ENCODE data around the gene GPD1.
A peak's percentile ranks its signal among the peaks of the same experiment; 100 is the strongest.

The GPD1 gene

DNA sequence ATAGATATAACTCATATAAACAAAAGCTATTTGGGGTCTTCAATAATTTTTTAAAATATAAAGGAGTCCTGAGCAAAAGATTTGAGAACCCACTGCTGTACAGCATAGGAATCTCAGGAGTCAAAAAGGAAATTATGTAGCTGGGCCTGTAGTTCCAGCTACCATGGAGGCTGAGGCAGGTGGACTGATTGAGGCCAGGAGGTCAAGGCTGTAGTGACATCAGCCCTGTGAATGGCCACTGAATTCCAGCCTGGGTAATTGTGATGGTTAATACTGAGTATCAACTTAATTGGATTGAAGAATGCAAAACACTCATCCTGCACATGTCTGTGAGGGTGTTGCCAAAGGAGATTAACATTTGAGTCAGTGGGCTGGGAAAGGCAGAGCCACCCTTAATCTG lies 52.8 kb downstream of the GPD1 start:
- no peak for DNase-seq (ENCODE audit: low read depth in 2 of 2)
- TF ChIP-seq, protein P1, sequence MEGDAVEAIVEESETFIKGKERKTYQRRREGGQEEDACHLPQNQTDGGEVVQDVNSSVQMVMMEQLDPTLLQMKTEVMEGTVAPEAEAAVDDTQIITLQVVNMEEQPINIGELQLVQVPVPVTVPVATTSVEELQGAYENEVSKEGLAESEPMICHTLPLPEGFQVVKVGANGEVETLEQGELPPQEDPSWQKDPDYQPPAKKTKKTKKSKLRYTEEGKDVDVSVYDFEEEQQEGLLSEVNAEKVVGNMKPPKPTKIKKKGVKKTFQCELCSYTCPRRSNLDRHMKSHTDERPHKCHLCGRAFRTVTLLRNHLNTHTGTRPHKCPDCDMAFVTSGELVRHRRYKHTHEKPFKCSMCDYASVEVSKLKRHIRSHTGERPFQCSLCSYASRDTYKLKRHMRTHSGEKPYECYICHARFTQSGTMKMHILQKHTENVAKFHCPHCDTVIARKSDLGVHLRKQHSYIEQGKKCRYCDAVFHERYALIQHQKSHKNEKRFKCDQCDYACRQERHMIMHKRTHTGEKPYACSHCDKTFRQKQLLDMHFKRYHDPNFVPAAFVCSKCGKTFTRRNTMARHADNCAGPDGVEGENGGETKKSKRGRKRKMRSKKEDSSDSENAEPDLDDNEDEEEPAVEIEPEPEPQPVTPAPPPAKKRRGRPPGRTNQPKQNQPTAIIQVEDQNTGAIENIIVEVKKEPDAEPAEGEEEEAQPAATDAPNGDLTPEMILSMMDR (IDR thresholded peaks at IDR 0.05; ENCODE audit: low read depth, low read length) = no peak
- no peak overlapping the region for H3K4me3 ChIP-seq (replicated peaks in 1 of 2; ENCODE audit: low read depth in 2 of 2, low read length in 2 of 2)

DNA sequence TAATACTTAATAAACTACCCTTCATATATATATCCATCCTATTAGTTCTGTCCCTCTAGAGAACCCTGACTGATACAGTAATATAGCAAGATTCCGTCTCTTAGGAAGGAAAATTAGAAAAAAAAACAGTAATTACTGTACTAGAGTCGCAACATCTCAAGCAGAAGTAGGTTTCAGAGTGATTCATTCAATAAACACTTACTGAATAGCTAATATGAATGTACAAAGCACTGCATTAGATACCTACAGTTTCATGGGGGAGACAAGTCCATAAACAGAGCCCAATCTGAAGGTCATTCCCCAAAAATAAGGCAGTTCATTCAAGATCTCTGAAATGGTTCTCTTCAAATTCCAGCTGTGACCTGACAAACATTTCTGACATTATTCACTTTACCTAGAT lies 53.5 kb downstream of the GPD1 start:
- DNase-seq (ENCODE audit: low read depth in 2 of 2) = peak in 1 of 2 donors; percentile 33
- TF ChIP-seq, protein P1 (IDR thresholded peaks at IDR 0.05; ENCODE audit: low read depth, low read length) = no peak
- H3K4me3 ChIP-seq (replicated peaks in 1 of 2; ENCODE audit: low read depth in 2 of 2, low read length in 2 of 2) = no peak overlapping the region

DNA sequence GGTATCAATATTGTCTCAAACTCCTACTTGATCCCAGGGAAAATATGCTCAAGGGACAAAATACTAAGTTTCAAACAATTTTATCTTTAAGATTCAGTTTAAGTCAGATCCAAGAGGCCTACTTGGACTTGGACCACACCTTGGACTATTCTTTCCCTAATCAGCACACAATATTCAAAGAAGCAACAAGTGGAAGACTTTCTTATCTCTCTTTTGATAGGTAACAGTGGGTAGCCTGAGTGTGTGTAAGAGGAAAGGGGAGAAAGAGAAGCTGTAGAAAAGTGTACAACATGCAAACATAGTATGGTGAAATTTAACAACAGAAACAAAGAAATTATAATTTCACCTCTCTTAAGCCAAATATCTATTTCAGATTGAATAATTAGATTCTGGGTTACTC lies 56.8 kb downstream of the GPD1 start:
- TF ChIP-seq, protein P1 (IDR thresholded peaks at IDR 0.05; ENCODE audit: low read depth, low read length) = no peak
- DNase-seq (ENCODE audit: low read depth in 2 of 2) = no peak
- no peak overlapping the region for H3K4me3 ChIP-seq (replicated peaks in 1 of 2; ENCODE audit: low read depth in 2 of 2, low read length in 2 of 2)
